Measurements from ENCODE around the gene PAX4.
A peak's percentile ranks its signal among the peaks of the same experiment; 100 is the strongest.

PAX4 gene, protein sequence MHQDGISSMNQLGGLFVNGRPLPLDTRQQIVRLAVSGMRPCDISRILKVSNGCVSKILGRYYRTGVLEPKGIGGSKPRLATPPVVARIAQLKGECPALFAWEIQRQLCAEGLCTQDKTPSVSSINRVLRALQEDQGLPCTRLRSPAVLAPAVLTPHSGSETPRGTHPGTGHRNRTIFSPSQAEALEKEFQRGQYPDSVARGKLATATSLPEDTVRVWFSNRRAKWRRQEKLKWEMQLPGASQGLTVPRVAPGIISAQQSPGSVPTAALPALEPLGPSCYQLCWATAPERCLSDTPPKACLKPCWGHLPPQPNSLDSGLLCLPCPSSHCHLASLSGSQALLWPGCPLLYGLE

DNA sequence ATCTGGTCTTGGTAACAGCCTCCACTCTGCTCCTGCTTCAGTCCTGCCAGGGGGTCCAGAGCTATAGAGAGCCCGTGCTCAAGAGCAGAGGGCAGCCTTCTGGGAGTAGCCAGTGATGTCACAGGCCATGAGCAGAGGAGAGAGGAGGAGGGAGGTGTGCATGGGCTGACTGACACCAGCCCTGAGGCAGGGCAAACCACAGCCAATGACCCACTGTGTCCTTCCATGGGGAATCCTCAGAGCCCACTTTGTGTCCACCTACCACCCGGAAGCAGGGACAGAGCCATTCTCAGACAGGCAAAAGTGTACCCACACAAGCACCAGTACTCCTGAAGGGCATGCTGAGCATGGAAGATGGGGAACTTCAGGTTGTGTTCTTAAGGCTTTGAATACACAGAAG lies at the start of gene PAX4:
PAX4 (minus strand) TSS at position 101 of the 400 bp plus-strand sequence. CDS start 2,214 bp downstream, outside the sequence.
- no peak for DNase-seq

GRCh38 chr7:127667017-127667670 lies 49.2 kb upstream of the PAX4 start:
- peak; percentile 33 to 91 (median 84) for DNase-seq

GRCh38 chr7:127666602-127667001 lies 48.7 kb upstream of the PAX4 start:
- DNase-seq, result no peak

DNA sequence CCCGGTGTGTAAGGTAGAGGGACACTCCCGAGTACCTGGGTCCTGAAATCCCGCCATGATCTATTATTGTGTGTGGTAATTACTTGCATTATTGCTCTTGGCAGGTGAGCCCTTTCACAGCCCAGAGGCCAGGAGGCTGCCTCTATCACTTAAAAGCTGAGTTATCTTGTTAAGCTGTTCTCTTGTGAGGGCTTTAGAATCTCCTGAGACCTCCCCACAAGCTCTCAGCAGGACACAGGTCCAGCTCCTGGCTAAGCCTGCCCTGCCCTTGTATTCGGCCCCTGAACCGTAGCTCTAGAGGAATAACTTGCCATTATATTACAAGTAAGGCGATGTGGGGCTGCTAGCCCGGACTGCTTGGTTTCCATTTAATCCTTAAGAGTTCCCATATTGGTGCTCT lies 48.0 kb upstream of the PAX4 start:
- DNase-seq, result no peak

- peak; percentile 41 to 65 (median 57) for DNase-seq
These were observed 41.2 kb upstream of the PAX4 start for GRCh38 chr7:127658970-127659630.

- DNase-seq, result no peak
These were observed 39.6 kb upstream of the PAX4 start for GRCh38 chr7:127657500-127657899.

- no peak for DNase-seq
These were observed 37.8 kb upstream of the PAX4 start for GRCh38 chr7:127655720-127656119.

DNA sequence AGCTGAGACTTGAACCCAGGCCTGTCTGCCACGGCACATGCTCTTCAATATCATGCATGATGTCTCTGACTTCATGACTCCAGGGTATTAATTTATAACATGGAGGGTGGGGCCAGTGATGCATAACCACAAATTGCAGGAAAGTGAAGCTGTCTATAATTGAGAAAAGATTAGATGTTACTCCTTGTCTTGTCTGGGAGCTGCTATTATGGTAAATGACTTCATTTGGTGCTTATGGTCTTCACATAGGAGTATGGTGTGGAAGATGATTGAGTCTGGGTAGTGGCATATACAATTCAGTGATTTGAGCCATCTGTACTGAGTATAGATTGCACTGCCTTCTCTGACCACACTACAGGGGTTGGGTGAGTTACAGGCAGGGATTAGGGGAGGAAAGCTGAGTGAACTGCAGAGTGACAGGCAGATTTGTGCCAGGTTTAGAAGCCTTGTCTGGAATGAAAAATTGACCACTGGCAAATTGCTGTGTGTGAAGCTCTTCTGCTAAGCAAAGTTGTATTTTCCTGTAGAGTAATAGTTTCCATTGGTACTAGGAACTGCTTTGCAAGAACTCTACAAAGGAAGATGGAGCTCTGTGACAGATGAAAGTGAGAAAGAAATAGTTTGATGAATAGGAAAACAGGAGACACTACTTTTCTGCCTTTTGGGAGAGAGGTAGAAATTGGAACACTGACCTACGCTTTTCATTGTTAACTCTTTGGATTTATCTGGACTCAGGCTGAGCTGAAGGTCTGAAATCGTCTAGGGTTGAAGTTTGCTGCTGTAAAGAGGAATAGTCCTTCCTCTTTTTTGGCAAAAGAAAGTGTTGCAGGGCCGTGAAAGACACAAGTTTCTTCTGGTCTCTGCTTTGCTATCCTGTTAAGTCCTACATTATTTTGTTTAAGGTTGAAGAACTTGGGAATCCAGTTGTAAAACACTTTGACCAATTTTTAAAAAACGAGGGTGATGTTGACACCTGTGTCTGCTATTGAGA lies 36.8 kb upstream of the PAX4 start:
- peak in 2 of 3 donors; percentile 26 to 29 for DNase-seq

GRCh38 chr7:127653396-127653795 lies 35.5 kb upstream of the PAX4 start:
- DNase-seq, result no peak

DNA sequence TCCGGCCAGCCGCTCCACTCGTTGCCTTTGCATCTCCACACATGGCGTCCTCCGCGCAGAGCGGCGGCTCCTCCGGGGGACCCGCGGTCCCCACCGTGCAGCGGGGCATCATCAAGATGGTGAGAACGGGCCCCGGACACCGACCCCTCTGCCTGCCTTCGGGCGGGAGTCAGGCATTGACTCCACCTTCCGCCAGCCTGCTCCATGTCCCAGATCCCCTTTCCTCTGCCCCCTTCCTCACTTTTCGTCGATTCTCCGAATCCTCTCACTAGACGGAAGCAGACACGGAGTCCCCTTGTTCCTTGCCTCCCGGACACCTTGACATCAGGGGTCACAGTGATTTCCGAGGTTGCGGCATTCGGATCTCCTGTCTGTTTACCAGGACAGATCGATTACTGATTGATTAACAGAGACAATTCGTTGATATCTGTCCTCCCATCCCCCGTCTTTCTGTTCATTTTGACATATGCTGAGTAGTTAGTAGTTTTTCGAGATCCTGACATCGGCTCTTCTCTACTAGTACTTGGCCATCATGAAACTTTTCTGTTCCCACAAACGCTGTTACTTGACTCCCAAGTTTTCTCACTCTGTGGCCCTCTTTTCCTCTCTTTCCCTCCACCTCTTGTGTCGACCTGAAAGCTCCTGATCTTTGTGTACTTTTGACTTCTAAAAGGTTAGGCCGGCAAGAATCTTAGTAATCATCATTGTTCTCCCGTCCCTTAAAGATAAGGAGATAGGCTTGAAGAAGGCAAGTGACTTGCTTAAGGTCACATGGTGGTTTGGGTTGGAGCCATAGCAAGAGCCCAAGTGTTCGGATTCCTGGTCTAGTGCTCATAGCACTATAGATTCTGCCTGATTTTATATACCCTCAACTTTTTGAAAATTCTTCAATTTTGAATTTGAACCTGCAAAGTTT lies 34.6 kb upstream of the PAX4 start:
- peak in 1 of 3 donors; percentile 19 for DNase-seq

- peak; percentile 97 to 98 (median 98) for DNase-seq
These were observed 33.8 kb upstream of the PAX4 start, which contains the start of gene SND1 for GRCh38 chr7:127651556-127652332. TSS of gene SND1 (plus strand) at chr7:127652194. CDS start at chr7:127652374, 180 bp downstream.

DNA sequence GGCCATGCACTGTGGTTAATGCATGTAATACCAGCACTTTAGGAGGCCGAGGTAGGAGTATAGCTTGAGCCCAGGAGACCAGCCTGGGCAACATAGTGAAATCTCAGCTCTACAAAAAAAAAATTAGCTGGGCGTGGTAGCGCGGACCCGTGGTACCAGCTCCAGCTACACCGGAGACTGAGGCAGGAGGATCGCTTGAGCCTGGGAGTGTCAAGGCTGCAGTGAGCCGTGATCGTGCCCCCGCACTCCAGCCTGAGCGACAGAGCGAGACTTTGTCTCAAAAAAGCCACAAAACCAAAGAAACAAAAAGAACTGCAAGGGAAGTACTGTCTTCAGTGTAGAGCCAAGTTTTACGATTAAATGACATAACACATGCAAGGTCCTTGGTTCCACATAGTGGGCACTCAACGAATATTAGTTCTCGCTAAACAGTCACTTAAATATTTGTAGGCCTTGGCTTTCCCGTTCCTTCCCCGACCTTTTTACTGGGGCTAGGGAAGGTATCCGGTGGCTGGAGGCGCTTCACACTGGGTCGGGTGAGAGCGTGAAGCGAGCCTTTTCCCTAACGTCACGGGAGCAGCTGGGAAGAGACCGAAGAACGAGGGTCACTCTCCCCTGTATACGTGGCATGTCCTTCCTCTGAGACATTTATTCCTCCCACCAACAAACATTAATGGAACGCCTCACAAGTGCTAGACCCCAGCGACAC lies 33.1 kb upstream of the PAX4 start:
- peak in 2 of 3 donors; percentile 32 for DNase-seq

DNA sequence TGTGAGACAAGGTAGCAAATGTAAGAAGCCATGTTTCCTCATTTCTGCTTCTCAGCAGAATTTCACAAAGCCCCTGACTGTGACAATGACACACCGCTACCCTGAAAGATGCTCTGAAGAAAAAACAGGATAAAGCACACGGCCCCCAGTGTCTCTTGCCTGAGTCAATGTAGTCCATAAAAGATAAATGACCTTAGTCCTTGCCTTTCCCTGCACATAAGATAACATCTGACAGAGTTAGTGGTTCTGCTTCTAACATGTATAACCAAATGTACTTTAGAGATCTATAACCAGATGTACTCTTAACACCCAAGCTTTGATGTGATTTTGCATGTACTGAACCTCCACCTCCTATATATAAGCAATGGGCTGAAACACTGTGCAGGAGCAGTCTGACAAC lies 31.0 kb upstream of the PAX4 start:
- no peak for DNase-seq

- DNase-seq, result no peak
These were observed 29.7 kb upstream of the PAX4 start for GRCh38 chr7:127647636-127648035.

- no peak for DNase-seq
These were observed 26.5 kb upstream of the PAX4 start for GRCh38 chr7:127644484-127644883.

GRCh38 chr7:127638197-127638596 lies 20.3 kb upstream of the PAX4 start:
- DNase-seq, result no peak

GRCh38 chr7:127635659-127636285 lies 17.8 kb upstream of the PAX4 start:
- DNase-seq, result no peak

DNA sequence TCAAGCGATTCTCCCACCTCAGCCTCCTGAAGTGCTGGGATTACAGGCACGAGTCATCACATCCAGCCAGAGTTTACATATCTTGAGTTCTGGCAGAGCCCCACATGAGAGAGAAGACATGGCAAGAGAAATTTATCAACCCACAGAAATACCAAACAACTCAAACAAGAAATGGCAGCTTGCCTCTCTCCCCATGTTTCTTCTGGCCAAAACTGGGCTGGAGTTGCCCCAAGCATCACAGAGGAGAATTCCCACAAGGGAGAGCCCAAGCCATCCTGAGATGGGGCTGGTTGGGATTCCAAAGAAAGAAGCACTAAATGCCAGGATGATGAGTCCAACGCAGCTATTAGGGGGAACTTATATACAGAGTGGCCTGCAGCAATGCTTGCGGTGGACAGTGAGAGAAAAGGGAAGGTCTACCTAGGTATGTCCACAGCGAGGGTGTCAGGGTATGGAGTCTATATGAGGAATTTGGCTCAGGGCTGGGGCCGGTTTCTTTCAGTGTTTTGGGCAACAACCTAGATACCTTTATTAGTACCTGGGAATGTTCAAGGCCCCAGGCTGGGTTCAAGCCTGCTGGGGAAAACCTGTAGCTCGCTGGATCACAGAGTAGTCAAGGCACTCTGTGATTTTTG lies 14.5 kb upstream of the PAX4 start:
- no peak for DNase-seq
